CD4-positive, alpha-beta T cell (primary cell): Measurements from ENCODE around the gene TTC28. TPM values are rescaled to one million over a fixed set of nuclear protein-coding genes. Genes with fewer than 3 reads are reported as not detected.
"Not testable (repeated sequence)": the region's sequence is repeated elsewhere in the genome, so short reads cannot be mapped to it uniquely, and the experiment has no call there.

ENCODE experiments used
- ATAC-seq: fragments of 200-7000 bp; cut with Tn5 transposase; one replicate; pipeline ENCODE4 v1.10.0; 2022; ENCODE audit warnings: mild to moderate bottlenecking; ENCODE audit not compliant: poor library complexity
- CTCF ChIA-PET: fragments of 350-600 bp; sonication (Branson Sonifier 250); formaldehyde crosslinking; loops from one replicate; lab custom pipeline; 2021; ENCODE audit warnings: antibody characterized with exemption, inconsistent platforms; lab: Charles Lee
- POLR2A ChIA-PET: fragments of 350-600 bp; sonication (Branson Sonifier 250); formaldehyde crosslinking; loops from one replicate; lab custom pipeline; 2021; ENCODE audit warnings: antibody characterized with exemption, inconsistent platforms; lab: Charles Lee
- DNase-seq, 14 experiments: peaks; one replicate each; pipeline ENCODE4 v3.0.0-alpha.2; 2013 to 2020; ENCODE audit warnings: mixed read lengths in 2 of 14
- H3K27ac ChIP-seq, 2 donors: one replicate each; pipeline versions ENCODE4 v1.5.1 to v1.7.0; 2013; ENCODE audit warnings: low read length in 2 of 2, low read depth in 1 of 2, mild to moderate bottlenecking in 1 of 2
- H3K27me3 ChIP-seq, 2 experiments: 1 replicate in 1 of 2; 2 replicates in 1 of 2; pipeline versions ENCODE4 v1.6.1 to v1.7.0; 2013; ENCODE audit warnings: low read length in 2 of 2, control low read depth in 1 of 2, mild to moderate bottlenecking in 1 of 2, moderate library complexity in 1 of 2; ENCODE audit not compliant: insufficient read depth in 2 of 2, control insufficient read depth in 1 of 2
- H3K36me3 ChIP-seq: one replicate; pipeline ENCODE4 v1.6.1; 2013; ENCODE audit warnings: low read length, control low read depth; ENCODE audit not compliant: insufficient read depth
- H3K4me1 ChIP-seq: one replicate; pipeline ENCODE4 v1.6.1; 2013; ENCODE audit warnings: low read length, control low read depth; ENCODE audit not compliant: insufficient read depth
- H3K4me3 ChIP-seq: one replicate; pipeline ENCODE4 v1.5.1; 2013; ENCODE audit warnings: mild to moderate bottlenecking, low read length, moderate library complexity
- H3K9me3 ChIP-seq, 2 experiments: 1 replicate in 1 of 2; 2 replicates in 1 of 2; pipeline versions ENCODE4 v1.6.1 to v1.7.0; 2013; ENCODE audit warnings: low read length in 2 of 2, mild to moderate bottlenecking in 2 of 2, control low read depth in 1 of 2, moderate library complexity in 1 of 2; ENCODE audit not compliant: control insufficient read depth in 1 of 2, insufficient read depth in 1 of 2
- H3K27ac Mint-ChIP-seq: one replicate; pipeline ENCODE4 v1.8.0; 2020; ENCODE audit warnings: mixed read lengths
- H3K27me3 Mint-ChIP-seq: one replicate; pipeline ENCODE4 v1.8.0; 2021; ENCODE audit warnings: mixed read lengths
- H3K36me3 Mint-ChIP-seq: one replicate; pipeline ENCODE4 v1.8.0; 2021; ENCODE audit warnings: low read depth, mixed read lengths
- H3K4me1 Mint-ChIP-seq: one replicate; pipeline ENCODE4 v1.8.0; 2021; ENCODE audit warnings: low read depth, mixed read lengths
- H3K4me3 Mint-ChIP-seq: one replicate; pipeline ENCODE4 v1.8.0; 2020; ENCODE audit warnings: mild to moderate bottlenecking, mixed read lengths
- H3K9me3 Mint-ChIP-seq: one replicate; pipeline ENCODE4 v1.8.0; 2020; ENCODE audit warnings: mixed read lengths
- CTCF ChIP-seq: fragments of 200-600 bp; IDR thresholded peaks from one replicate; pipeline ENCODE4 v1.8.0; 2022; ENCODE audit warnings: antibody characterized with exemption, mild to moderate bottlenecking
- intact Hi-C, 2 experiments: fragments of 100-400 bp; cut with DNase I in 1 of 2; cut with micrococcal nuclease in 1 of 2; formaldehyde crosslinking; loops; one replicate each; pipeline versions ENCODE4 v1.15.1 to v1.9.0; 2023 to 2025; cut with DNase I, micrococcal nuclease
- total RNA-seq, 174 experiments: library from RNA in 2 of 174; stranded (reverse) in 2 of 174; gene quantifications; one replicate each; pipeline ENCODE4 v1.2.3 and lab custom pipeline; 2021 to 2026

The TTC28 gene
- total RNA-seq, 2 experiments from 2014 or later = 4.6 to 5.7 TPM

GRCh38 chr22:28703436-28703835 is 23.8 kb upstream of the TTC28 start:
- no peaks in the 10 kb centered on the region for H3K9me3 ChIP-seq
- no peak overlapping the region for H3K4me3 ChIP-seq
- intact Hi-C loops = no loop called here
- Mint-ChIP-seq H3K36me3 (peaks cover 39% of the 10 kb centered on the region), H3K4me3 (no peak overlapping the region), H3K9me3 (no peaks in the 10 kb centered on the region), H3K4me1 (no peaks in the 10 kb centered on the region), H3K27ac (no peak overlapping the region), H3K27me3 (no peaks in the 10 kb centered on the region)
- ATAC-seq (no peak), DNase-seq (no peak)
- TF ChIP-seq CTCF = no peak
- ChIA-PET POLR2A (no interaction called here), CTCF (no interaction called here)
- H3K4me1 ChIP-seq = no peaks in the 10 kb centered on the region
- H3K27me3 ChIP-seq = no peaks in the 10 kb centered on the region
- no peak overlapping the region for H3K27ac ChIP-seq
- no peaks in the 10 kb centered on the region for H3K36me3 ChIP-seq

- Mint-ChIP-seq H3K4me1 (no peaks in the 10 kb centered on the region), H3K4me3 (no peak overlapping the region), H3K36me3 (peaks cover 36% of the 10 kb centered on the region), H3K9me3 (no peaks in the 10 kb centered on the region), H3K27ac (no peak overlapping the region), H3K27me3 (no peaks in the 10 kb centered on the region)
- CTCF ChIA-PET = no interaction called here
- Histone ChIP-seq H3K27me3 (no peaks in the 10 kb centered on the region), H3K4me1 (no peaks in the 10 kb centered on the region), H3K9me3 (no peaks in the 10 kb centered on the region), H3K36me3 (no peaks in the 10 kb centered on the region), H3K4me3 (no peak overlapping the region), H3K27ac (no peak overlapping the region)
- POLR2A ChIA-PET = no interaction called here
- TF ChIP-seq CTCF = no peak
- ATAC-seq (no peak), DNase-seq (no peak)
- intact Hi-C loops = no loop called here
Measured at GRCh38 chr22:28702891-28703290, 23.3 kb upstream of the TTC28 start.

GRCh38 chr22:28693041-28693760 is 13.6 kb upstream of the TTC28 start:
- H3K4me1 Mint-ChIP-seq, H3K36me3 ChIP-seq, POLR2A ChIA-PET, ATAC-seq, CTCF ChIA-PET, H3K27me3 ChIP-seq, H3K4me3 ChIP-seq, DNase-seq, H3K4me3 Mint-ChIP-seq, H3K9me3 Mint-ChIP-seq, H3K27ac Mint-ChIP-seq, H3K27ac ChIP-seq, H3K4me1 ChIP-seq, H3K9me3 ChIP-seq, intact Hi-C loops: not testable (repeated sequence)
- Mint-ChIP-seq H3K36me3 (peaks cover 33% of the 10 kb centered on the region), H3K27me3 (peaks cover 12% of the 10 kb centered on the region)

DNA sequence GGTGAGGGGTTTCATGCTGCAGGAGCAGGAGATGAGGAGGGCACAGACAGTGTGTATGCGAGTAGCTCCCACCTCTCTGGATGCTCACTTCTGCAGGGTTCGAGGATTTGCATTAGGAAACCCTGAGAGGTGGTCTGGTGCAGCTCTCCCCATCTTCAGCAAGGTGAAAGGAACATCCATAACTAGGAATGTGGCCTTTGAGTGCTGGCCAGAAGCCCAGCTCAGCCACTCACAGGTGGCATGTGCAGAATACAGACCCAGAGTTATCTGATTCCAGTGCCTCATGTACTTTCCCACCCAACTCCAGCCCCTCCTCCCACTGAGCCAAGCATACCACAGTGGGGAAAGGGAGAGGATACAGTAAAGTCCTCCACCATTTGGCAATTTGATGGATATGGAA is 10.2 kb upstream of the TTC28 start:
- H3K4me3 ChIP-seq, H3K9me3 Mint-ChIP-seq, H3K36me3 ChIP-seq, H3K27ac ChIP-seq, H3K4me1 ChIP-seq, ATAC-seq, DNase-seq, H3K4me1 Mint-ChIP-seq, CTCF ChIA-PET, POLR2A ChIA-PET, H3K4me3 Mint-ChIP-seq, H3K27ac Mint-ChIP-seq, intact Hi-C loops, H3K9me3 ChIP-seq, H3K27me3 ChIP-seq: not testable (repeated sequence)
- Mint-ChIP-seq H3K36me3 (peaks cover 23% of the 10 kb centered on the region), H3K27me3 (peaks cover 34% of the 10 kb centered on the region)

GRCh38 chr22:28682966-28683365 is 3.3 kb upstream of the TTC28 start:
- ATAC-seq, POLR2A ChIA-PET, H3K9me3 ChIP-seq, H3K36me3 ChIP-seq, H3K27ac ChIP-seq, H3K4me3 Mint-ChIP-seq, CTCF ChIA-PET, H3K9me3 Mint-ChIP-seq, H3K27ac Mint-ChIP-seq, intact Hi-C loops, DNase-seq, H3K36me3 Mint-ChIP-seq, H3K4me3 ChIP-seq: not testable (repeated sequence)
- H3K27me3 Mint-ChIP-seq = peaks cover 79% of the 10 kb centered on the region
- H3K27me3 ChIP-seq = peaks cover 26 to 32% of the 10 kb centered on the region in 2 experiments
- H3K4me1 ChIP-seq = peaks cover 11% of the 10 kb centered on the region
- H3K4me1 Mint-ChIP-seq = peaks cover 16% of the 10 kb centered on the region
